HG02610 (cell line): ENCODE results near the gene IL17REL.

ENCODE experiments used
- ATAC-seq: cut with Tn5 transposase; IDR thresholded peaks from one replicate; pipeline ENCODE4 v1.9.1; 2021; ENCODE audit warnings: mild to moderate bottlenecking, moderate library complexity; ENCODE audit not compliant: unreplicated experiment

The IL17REL gene

DNA sequence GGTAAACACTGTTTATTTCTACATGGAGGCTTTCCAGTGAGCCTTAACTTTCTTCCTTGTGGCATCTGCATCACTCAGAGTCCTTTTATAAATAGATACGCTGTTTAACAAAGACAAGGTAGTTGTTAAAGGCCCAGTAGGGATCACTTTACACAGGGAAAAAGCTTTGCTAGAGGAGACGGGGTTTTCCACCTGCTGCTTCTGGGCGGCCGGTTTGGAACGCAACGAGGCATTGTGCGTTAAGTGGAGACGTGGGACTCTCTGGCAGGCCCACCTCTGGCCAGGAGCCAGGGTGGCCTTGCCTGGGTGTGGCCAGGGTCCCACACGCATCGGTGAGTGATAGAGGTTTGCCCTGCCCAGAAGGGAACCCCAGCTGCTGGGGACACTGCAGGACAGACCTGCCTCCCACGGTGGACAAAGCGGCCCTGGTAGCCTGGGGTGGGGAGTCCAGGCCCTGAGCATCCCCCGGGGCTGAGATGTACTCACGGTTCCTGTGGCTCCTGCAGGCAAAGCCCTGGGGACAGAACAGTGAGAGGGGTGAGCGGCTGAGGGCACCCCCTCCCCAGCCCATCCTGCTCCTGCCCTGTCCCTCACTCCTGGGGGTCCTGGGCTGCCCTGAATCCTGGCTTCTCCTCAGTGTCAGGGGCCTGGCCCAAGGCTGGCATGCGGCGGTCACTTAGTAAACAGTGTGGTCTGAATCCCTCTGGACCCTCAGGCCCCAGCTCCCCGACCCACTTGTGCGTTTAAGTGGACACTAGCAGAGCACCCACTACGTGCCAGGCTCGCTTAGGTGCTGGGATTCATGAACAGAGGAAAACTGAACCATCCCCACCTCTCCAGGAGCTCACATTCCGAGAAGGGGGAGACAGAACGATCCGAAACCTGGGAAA lies 4.2 kb downstream of the IL17REL start:
- no peak for ATAC-seq

DNA sequence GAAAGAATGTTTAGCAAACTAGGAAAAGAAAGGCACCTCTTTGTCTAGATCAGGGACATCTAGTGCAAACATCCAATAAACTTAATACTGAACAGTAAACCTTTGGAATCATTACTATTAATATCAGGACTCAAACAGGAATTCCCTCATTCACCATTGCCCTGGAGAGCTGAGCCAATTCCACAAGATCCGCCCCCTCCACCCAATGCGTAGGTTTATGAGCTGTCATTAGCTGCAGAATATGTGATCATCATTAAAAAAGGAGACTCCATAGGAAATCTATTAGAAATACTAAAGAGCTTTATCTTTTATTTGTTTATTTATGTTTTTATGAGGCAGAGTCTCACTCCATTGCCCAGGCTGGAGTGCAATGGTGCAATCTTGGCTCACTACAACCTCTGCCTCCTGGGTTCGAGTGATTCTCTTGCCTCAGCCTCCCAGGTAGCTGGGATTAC lies 5.5 kb downstream of the IL17REL start:
- no peak for ATAC-seq

DNA sequence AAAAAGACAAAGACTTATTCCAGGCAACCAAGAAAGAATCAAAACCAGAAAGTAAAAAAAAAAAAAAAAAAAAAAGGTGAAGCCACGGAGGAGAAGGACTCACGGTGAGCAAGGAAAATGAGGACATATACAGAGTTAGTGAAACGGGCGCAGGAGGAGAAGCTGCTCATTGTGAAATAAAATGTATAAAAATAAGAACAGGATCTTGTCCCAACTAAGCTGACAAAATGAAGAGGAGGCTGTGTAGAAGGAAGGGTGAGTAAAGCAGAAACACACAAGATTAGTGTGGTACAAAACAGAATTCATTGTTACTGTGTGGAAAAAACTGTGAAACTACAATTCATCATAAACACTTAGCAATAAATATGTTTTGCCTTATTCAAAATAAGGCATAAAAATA lies 7.6 kb downstream of the IL17REL start:
- ATAC-seq: no peak

DNA sequence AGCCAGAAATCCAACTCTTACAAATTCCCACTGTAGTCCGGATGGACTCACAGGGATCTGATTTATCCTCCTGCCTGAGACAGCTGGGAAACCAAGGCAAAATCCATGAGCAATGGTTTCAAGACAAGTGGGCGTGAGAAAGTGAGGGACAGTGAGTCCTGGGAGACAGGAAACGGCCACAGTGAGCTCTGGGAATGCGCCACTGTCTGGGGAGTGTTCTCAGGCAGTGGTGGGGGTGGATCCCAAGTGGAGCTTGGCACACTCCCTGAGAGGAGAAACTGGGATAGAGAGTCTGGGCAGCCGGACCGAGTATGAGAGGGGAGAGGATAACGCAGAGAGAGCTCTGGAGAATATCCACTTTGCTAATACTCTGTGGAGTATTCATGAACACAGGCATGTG lies 9.8 kb downstream of the IL17REL start:
- ATAC-seq: no peak

DNA sequence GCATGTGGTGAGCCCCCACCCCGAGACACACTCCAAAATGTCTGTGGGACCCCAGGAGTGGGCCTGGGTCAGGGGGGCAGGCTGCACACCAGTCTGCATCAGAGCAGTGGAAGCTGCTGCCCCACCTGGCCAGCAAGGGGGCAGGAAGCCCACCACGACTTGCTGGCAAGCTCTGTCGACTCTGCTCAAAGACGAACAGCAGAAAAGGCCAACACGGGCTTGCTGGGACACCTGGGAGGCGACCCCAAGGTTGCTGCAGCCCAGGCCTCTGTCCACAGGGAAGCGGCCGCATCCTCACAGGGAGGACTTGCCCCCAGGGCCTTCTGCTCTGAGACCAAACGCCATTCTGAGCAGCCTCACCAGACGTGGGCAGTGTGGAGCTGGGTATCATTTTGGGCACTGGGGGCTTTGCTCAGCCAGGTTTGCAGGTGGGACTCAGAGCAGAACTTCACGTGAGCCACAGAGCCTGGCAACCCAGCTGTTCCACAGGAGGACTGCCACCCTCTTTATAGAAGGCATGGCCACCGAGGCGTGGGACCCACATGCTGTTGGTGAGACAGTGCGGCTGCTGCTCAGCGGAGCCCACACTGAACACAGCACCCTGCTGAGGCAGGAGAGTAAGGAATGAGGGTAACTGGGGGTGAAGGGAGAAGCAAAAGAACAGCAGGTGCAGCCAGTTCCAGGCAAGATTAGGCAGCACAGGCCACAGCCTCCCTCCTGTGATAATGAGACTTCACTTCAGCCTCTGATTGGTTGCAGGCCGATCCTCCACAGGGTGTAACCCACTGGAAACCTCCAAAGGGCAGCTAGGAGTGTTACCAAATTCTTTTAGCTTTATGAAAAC lies 11.0 kb downstream of the IL17REL start:
- ATAC-seq: no peak

DNA sequence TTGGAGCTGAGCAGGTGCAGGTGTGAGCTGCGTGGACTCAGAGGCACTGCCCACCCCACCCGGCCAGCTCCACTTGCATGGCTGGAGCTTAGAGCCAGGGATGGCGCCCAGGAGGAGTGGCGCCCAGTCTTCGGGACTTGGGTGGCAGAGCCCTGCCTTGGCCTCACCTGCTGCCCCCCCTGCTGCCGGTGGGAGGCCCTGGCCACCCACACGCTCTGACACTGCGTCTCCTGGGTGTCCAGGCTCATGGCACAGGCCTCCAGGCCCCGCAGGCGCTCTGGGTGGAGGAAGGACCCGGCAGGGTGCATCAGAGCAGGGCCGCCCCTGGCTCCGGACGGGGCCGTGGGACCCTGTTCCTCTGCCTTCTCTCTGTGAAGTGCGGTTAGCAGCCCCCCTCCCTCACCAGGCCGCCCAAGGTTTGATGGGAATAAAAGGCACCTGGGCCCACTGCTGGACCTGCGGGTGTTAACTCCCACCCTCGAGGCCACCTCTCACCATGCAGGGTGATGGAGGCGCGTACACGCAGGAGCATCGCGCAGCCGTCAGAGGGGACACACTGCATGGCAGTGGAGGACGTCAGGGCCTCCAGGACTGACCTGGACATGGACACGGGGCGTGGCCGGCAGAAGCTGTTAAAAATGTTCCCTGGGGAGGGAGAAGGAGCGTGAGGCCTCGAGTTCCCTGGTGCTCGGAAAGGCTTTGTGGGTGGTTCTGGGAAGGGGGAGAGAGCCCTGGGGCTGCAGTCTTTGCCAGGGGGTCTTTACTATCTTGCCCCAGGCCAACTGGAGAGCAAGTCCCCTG lies 11.8 kb downstream of the IL17REL start:
- no peak for ATAC-seq

DNA sequence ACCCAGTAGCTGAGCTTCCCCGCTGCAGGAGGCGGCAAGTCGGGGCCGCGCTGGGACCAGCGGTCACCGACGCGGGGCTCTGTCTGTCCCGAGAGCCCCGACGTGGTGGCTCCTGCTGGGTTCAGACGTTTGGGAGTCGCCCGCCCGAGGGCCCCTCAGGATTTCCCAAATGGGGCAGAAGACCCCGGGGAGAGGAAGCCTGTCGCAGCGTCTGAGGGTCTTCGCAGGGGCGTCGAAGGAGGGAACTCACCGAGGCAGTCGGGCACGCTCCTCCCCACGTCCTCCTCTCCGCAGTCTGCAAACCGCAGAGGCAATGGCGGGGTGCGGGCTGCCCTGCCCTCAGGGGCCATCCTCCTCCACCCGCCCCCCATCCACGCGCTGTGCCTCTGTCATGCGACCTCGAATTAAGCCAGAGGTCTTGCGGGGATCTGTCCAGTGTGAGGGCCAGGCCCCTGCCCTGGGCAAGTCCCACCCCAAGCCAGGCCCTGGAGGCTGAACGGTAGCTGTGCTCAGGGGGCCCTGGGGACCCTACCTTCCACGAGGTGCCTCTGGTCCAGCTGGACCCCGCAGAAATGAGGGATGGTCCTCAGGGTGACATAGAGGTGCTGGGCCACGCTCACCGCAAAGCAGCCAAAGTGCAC lies 12.5 kb downstream of the IL17REL start:
- ATAC-seq: no peak

DNA sequence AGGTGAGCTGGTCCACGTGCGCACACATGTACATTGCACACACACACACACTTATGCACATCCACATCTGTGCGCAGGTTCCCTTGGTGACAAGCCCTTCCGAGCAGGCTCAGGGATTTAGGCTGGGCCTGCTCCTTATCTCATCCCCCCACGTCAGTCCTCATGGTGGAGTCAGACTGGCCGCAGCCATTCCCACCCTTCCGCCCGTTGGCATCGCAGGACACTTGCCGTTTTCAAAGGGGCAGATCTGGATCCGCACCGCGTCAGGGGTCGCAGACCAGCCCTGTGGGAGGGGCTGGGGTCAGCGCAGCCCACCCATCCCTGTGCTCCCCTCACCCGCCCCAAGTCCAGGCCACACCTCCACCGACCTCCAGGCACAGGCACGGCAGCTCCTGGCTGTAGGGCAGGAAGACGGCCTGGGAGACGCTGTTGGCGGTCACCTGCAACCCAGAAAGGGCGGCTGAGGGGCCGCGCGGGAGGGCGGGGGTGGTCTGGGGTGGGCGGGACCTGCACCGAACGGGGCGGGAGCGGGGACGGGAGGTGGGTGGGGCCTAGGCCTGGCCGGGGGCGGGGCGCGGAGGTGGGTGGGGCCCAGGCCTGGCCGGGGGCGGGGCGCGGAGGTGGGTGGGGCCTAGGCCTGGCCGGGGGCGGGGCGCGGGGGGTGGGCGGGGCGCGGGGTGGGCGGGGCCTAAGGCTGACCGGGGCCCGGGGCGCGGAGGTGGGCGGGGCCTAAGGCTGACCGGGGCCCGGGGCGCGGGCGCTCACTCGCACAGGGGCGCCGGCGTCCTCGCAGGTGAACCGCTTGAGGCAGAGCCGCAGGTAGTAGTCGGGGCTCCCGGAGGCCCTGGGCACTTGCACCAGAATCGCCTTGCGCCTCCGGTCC lies 13.3 kb downstream of the IL17REL start:
- ATAC-seq: no peak

DNA sequence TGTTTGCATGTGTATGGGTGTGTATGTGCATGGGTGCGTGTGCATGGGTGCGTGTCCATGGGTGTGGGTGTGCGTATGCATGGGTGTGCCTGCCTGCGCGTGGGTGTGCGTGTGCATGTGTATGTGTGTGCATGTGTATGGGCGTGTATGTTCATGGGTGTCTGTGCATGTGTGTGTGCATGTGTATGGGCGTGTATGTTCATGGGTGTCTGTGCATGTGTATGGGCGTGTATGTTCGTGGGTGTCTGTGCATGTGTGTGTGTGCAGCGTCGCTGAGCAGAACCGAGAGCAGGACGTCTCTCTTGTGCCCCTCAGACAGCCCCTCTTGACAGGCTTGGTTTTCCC lies 13.9 kb downstream of the IL17REL start:
- no peak for ATAC-seq

DNA sequence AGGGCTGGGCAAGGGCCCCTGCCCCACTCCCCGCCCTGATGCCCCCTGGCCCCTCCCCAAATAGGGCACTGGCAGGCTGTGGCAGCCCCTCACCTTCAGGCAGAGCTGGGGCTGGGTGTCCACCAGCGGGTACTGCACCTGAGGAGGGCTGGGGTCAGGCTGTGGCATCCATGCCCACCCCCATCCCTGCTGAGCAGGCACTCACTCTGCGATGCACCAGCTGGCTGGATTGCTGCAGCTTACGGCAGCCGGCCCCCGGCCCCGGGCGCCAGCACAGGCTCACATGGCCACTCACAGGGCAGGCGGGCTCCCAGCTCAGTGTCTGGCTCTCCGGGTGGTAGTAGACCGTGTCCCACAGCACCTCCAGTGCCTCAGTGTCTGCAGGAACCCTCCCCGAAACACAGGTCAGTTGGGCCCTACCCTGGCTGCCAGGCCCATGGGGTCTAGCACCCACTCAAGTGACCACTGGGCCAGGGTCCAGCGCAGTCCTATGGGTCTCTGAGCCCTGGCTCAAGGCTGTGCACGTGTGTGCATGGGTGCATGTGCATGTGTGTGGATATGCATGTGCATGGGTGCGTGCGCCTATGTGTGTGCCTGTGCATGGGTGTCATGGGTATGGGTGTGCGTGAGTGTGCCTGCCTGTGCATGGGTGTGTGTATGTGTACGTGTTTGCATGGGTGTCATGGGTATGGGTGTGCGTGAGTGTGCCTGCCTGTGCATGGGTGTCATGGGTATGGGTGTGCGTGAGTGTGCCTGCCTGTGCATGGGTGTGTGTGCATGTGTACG lies 14.4 kb downstream of the IL17REL start:
- ATAC-seq: no peak

DNA sequence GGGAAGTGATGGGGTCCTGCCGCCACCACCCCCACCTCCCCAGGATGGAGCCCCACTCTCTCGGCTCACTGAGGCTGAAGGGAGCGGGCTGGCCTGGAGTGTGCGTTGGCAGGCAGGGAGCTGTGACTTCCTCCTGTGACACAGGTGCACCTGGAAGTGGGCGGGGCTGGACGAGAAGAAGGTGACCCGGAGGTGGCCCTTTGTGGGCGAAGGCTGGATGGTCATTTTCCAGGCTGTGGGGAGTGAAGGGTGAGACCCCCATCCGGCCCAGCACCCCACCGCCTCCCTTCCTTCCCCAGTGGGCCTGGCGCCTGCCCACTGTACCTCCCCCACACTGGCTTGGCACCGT lies 15.3 kb downstream of the IL17REL start:
- no peak for ATAC-seq

DNA sequence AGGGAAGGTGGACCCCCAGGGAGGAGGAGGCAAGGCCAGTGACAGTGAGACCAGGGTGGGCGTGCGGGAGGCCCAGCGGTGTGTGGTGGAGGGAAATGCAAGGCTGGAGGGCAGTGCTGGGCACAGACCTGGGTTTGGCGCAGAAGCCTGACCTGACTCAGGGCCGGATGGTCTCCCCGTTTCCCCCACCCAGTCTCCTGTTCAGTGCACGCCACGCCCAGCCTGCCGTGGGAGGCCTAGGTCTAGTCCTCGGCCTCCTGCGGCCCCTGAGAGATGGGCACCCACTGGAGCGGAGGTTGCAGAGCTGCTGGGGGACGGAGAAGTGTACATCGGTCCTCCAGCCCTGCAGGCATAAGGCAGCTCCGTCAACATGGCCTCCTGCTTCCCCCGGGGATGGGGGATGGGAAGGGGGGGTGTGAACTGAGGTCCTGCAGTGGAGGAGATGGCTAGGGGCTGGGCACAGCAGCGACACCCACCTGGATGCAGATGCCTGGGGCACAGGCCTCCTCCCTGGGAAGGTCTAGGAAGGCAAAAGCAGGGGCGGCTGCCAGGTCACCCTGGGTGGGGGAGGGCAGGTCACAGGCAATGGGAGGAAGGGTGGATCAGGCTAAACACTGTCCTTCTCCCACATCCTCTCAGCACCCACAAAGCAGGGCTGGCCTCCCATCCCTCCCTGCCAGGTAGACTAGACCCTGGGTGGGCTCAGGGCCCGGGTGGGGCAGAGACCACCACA lies 15.9 kb downstream of the IL17REL start:
- ATAC-seq: no peak

DNA sequence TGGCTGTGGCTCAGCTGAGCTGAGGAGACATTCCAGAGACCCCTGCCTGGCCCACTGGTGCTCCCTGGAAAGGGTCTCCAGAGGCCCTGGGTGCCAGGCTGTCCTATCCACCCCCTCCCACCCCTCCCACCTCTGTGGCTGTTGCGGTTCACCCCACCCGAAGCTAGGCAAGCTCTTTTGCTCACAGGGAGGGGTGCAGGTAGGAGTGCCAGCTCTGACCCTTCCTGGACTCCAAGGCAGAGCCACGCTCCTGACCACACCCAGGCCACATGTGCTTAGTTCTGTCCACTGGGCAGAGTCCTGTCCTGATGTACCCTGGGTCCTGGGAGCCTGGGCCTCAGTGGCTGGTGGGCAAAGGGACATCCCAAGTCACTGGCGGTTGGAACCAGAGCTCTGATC lies 16.4 kb downstream of the IL17REL start:
- ATAC-seq: no peak

DNA sequence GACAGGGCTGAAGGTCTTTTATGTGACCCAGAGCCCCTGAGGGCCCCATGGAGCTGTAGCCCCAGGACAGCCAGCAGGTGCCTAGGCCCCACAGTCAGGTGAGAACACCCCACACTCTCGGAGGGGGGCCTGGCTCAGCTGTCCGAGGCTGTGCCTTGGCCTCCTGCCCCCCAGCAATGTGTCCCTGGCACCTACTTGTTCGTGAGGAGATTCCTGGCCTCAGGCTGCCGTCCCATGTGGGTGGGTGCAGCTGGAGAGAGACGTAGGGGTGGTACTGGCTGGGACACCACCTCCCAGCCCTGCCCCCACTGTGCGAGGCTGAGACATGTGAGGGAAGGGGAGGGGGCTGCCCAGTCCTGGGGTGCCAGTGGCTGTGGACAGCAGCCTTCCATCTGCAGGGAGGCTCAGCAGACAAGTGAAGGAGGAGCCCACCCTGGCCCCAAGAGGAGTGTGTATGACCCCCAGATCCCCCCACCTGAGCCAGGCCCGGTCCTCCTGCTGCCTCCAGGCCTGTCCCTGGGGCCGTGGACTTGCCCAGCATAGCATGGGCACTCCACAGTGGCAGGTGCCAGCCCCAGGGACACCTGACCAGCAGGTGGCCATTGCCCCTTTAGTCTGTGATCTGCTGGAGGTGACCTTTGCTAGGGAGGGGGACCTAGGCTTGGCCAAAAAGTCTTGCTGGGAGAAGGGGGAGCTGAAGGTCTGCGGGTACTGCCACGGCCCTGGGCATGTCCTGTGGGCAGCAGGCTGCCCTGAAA lies 17.0 kb downstream of the IL17REL start:
- no peak for ATAC-seq

DNA sequence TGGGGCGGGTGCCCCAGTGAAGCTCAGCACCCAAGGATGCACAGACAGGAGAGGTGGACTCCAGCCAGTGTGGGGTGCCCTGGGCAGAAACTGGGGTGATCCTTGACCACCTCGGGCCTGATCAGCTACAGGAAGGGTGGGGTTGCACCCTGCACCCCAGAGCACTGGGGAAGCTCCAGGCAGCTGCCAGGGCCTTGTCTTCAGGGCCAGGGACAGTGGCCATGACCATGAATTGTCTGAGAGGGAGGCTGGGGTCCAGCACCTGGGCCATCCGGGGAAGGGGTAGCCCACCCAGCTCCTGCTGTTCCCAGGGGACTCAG lies 17.6 kb downstream of the IL17REL start:
- no peak for ATAC-seq

DNA sequence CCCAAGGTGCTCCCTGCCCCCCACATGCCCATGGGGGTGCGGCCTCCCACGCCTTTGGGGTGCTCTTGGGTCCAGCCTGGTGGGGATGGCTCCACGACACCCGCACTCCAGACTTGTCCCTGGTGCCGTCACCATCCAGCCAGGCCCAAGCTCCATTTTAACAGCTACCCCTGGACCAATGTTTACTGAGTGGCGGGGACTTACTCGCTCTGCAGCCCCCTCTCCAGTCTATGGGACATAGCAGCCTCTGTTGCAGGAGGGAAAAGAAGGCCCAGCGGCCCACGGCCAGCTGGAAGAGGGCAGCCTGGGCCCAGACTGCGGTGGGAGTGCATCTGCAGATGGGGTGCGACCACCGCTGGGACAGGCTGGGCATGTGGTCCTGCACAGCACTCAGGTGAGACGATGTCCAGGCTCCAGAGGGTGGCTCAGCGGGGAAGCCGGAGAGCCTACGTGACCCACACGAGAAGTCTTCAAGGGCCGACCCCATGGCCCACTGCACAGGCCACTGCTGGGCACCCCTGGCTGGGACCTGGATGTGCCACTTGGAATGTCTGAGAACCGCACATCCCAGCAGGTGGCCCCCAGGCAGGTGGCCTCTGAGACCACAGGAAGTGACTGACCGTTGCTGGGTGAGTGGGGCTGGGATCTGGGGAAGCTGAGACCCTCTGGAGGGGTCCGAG lies 18.1 kb downstream of the IL17REL start:
- no peak for ATAC-seq

DNA sequence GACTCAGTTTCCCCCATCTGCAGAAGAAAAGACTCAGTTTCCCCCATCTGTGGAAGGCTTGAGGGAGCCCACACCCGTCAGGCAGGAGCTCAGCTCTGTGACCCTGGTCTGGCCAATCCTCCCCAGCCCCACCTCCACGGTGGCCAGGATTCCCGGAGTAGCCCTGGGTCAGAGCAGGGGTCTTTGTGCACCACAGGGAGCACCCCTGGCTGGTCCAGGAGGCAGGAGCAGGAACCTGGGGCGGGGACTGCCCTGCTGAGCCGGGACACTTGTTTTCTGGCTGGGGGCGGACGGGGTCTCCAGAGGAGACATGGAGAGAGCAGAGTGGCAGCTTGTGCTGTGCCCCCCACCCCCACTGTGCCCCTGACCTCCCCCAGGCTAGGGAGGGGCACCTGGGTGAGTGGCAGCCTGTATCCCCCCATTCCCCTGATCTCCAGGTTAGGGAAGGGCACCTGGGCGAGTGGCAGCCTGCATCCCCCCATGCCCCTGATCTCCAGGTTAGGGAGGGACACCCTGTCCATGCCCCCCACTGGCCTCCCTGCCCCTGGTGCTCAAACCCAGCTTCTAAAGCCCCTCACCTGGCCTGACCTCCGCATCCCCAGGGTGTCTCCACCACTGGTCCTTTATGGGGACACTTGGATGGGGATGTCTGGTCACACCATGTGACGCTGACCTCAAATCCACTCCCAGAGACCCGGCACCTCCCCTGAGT lies 18.8 kb downstream of the IL17REL start:
- ATAC-seq: no peak
